ENCODE data around the gene ARL8A.

ARL8A gene

DNA sequence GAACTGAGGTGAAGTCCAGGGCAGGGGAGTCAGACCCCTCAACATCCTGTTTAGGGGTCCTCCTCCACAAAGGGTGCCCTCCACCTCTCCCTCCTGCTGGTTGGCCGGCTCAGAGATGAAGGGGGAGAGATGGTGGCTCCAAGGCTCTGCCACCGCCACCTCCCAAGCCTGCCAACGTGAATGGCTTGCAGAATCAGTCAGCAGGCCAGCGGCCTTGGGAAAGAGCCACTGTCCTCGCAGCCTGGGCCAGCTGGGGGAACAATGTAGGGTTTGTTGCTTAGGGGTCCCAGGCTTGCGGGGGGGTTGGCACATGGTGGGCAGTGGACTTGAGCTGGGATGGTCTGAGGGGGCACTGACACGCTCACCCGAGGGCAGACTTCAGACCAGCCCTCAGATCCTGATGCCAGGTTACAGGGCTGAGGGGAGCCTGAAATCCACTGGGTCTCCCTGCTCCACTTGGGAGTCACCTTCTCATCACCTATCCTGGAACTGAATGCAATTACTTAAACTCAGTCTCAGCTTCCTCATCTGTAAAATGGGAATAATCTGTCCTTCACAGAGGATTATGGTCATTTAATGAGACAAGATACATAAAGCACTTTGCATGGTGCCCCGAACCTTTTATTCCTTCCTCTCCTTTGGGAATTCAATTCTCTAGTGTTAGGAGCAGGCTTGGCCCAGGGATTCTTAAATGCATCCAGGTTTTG lies 13.6 kb downstream of the ARL8A start:
- no peak overlapping the region for H3K4me3 ChIP-seq (ENCODE audit: low read depth, low read length)
- TF ChIP-seq, protein P1, sequence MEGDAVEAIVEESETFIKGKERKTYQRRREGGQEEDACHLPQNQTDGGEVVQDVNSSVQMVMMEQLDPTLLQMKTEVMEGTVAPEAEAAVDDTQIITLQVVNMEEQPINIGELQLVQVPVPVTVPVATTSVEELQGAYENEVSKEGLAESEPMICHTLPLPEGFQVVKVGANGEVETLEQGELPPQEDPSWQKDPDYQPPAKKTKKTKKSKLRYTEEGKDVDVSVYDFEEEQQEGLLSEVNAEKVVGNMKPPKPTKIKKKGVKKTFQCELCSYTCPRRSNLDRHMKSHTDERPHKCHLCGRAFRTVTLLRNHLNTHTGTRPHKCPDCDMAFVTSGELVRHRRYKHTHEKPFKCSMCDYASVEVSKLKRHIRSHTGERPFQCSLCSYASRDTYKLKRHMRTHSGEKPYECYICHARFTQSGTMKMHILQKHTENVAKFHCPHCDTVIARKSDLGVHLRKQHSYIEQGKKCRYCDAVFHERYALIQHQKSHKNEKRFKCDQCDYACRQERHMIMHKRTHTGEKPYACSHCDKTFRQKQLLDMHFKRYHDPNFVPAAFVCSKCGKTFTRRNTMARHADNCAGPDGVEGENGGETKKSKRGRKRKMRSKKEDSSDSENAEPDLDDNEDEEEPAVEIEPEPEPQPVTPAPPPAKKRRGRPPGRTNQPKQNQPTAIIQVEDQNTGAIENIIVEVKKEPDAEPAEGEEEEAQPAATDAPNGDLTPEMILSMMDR (IDR thresholded peaks at IDR 0.05; ENCODE audit: low read depth, low read length) = no peak

DNA sequence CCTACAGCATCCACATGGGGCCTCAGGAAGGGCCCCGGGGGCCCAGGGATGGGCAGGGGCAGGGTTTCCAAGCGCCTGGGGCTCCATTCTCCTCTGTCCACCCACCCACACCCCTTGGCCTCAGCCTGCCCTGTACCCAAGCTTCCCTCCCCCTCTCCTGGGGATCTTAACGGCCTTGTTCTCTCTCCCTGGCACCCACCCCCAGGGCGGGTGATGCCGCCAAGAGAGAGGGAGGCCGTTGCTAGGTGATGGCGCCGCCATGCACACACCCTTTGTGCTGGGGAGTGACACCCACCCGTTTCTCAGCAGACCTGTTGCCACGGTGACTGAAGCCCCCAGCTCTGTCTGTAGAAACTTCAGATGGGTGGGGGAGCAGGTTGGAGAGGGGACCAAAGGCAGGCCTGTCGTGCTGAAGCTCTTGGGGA lies 14.2 kb downstream of the ARL8A start:
- TF ChIP-seq, protein P1 (IDR thresholded peaks at IDR 0.05; ENCODE audit: low read depth, low read length) = no peak
- no peak overlapping the region for H3K4me3 ChIP-seq (ENCODE audit: low read depth, low read length)

DNA sequence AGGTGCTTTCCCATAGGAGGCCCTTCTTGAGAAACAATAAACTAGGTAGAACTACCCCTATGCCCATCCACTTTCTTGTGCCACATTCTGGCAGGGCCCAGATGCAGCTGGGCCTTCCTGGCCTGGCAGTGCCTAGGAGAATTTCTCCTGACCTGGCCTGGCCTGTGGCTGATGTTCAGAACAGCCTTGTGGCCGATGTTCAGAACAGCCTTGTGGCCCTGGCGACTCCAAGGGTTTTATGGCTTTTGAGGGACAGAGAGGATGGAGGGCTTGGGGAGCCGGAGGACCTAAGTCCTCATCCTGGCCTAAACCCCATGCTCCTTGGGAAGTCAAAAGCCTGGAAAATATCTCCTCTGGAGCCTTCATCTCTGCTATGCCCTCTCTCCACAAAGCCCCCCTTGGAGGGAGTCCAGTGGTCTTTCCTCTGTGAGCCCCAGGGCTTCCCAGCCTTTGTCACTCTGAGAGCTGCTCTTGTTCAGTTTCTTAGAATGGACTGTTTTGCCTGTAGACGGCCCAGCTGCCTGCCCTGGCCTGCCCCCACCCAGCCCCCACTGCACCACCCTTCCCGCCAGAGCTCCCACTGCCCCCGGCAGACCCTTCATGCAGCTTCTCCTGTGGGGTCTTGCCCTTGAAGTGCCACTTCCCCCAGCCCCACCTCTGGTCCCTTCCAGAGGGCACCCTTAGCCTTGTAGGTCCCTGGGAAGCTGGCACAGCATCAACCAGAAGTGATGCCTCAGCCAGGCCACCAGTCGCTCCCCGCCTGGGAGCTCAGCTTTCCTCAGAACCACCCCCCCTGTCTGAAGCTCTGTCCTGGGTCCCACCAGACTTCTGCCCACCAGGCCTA lies 14.9 kb downstream of the ARL8A start:
- H3K4me3 ChIP-seq (ENCODE audit: low read depth, low read length) = no peak overlapping the region
- TF ChIP-seq, protein P1 (IDR thresholded peaks at IDR 0.05; ENCODE audit: low read depth, low read length) = no peak

DNA sequence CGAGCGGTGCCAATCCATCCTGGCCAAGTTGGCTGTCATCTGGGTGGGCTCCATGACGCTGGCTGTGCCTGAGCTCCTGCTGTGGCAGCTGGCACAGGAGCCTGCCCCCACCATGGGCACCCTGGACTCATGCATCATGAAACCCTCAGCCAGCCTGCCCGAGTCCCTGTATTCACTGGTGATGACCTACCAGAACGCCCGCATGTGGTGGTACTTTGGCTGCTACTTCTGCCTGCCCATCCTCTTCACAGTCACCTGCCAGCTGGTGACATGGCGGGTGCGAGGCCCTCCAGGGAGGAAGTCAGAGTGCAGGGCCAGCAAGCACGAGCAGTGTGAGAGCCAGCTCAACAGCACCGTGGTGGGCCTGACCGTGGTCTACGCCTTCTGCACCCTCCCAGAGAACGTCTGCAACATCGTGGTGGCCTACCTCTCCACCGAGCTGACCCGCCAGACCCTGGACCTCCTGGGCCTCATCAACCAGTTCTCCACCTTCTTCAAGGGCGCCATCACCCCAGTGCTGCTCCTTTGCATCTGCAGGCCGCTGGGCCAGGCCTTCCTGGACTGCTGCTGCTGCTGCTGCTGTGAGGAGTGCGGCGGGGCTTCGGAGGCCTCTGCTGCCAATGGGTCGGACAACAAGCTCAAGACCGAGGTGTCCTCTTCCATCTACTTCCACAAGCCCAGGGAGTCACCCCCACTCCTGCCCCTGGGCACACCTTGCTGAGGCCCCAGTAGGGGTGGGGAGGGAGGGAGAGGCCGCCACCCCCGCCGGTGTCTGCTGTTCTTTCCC lies 16.5 kb downstream of the ARL8A start:
- TF ChIP-seq, protein P1 (IDR thresholded peaks at IDR 0.05; ENCODE audit: low read depth, low read length) = no peak
- H3K4me3 ChIP-seq (ENCODE audit: low read depth, low read length) = no peak overlapping the region

DNA sequence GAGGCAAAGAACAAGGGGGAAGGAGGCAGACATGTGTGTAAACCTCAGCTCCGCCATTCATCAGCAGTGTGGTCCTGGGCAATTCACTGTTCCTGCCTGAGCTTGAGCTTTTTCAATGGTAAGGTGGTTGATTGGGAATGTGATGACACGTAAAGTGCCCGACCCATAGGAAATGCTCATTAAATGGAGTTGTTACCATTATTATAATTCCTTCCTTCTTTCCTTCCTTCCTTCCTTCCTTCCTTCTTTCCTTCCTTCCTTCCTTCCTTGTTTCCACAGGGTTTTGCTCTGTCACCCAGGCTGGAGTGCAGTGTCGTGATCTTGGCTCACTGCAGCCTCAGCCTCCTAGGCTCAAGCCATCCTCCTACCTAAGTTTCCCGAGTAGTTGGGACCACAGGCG lies 17.5 kb downstream of the ARL8A start:
- TF ChIP-seq, protein P1 (IDR thresholded peaks at IDR 0.05; ENCODE audit: low read depth, low read length) = no peak
- H3K4me3 ChIP-seq (ENCODE audit: low read depth, low read length) = no peak overlapping the region

DNA sequence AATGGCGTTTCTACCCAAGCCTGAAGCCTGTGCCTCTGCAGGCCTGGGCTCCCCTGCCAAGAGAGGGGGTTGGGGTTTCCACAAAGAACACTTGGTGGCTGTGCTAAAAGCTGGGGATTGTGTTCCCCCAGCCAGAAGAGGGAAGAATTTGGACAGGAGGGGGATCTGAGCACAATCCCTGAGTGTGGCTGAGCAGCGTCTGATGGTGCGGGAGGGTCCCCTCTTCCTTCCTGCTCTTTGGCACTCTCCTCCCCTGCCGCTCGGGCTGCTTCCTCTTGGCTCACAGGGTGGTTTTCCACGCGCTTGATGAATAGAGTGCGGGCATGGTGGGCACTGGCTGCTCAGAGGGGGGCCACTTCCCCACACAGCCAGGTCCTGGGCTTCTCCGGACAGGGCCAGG lies 18.1 kb downstream of the ARL8A start:
- H3K4me3 ChIP-seq (ENCODE audit: low read depth, low read length) = no peak overlapping the region
- TF ChIP-seq, protein P1 (IDR thresholded peaks at IDR 0.05; ENCODE audit: low read depth, low read length) = no peak
